Heart left ventricle (tissue), 13 donors: ENCODE data around the gene KCNJ5.

ENCODE experiments used
- CTCF ChIP-seq, 12 donors: fragments of 200-600 bp; sonication (generic) in 4 of 12; IDR thresholded peaks; one replicate each; pipeline versions ENCODE4 v1.5.0 to v1.8.0; 2018 to 2022; ENCODE audit warnings: antibody characterized with exemption in 12 of 12, mild to moderate bottlenecking in 5 of 12
- POLR2A ChIP-seq, 2 donors: fragments of 450-650 bp; IDR thresholded peaks; one replicate each; pipeline ENCODE4 v1.6.1; 2017; ENCODE audit warnings: antibody characterized with exemption in 2 of 2, mild to moderate bottlenecking in 2 of 2, moderate library complexity in 2 of 2
- donor health status: ischemic (EF 13 %, LVEDD 7.1; RV severe dilation, severe dysfunction).
- donor health status: DM: no; HTN: yes; CAD: no.
- donor health status: DM: no; HTN: no; CAD: no.
- donor health status: ischemic (EF 25% LVEDD 6.9; RV normal size, moderate dysfunction).
- donor health status: ischemic (EF 25% LVEDD 5.7; RV mildly dilated, moderate dysfunction).
- donor health status: ischemic (EF 35%, LVEDD 5.7; RV mildly dilated, moderate dysfunction).
- donor health status: nonischemic (EF 11% LVEDD 7.7; RV severe dilation, severe dysfunction).
- donor health status: DM: yes; HTN: yes; CAD: no.
- donor health status: PGD.
- donor health status: ischemic (EF 29% LVEDD 5.4; RV normal size, mild dysfunction).
- donor health status: nonischemic (EF 23%, LVEDD 6.1; RV moderate dilation, normal function).

- TF ChIP-seq CTCF (IDR thresholded peaks at IDR 0.05) (no peak), POLR2A (IDR thresholded peaks at IDR 0.05) (no peak)
Measured at GRCh38 chr11:128904303-128904655, 13.1 kb downstream of the KCNJ5 start.
